Muscle layer of duodenum (tissue), 2 donors: Measurements from ENCODE around the gene ZIC1.
A peak's percentile ranks its signal among the peaks of the same experiment; 100 is the strongest.

Source experiments
- H3K27ac ChIP-seq: one replicate; pipeline ENCODE4 v1.7.0; 2013; ENCODE audit warnings: mild to moderate bottlenecking, low read length
- H3K27me3 ChIP-seq: one replicate; pipeline ENCODE4 v1.7.0; 2013; ENCODE audit warnings: low read depth, mild to moderate bottlenecking, control low read depth, low read length
- H3K36me3 ChIP-seq, 2 donors: one replicate each; pipeline ENCODE4 v1.7.0; 2013; ENCODE audit warnings: low read length in 2 of 2, control low read depth in 1 of 2, mild to moderate bottlenecking in 1 of 2; ENCODE audit not compliant: insufficient read depth in 2 of 2, control insufficient read depth in 1 of 2
- H3K4me1 ChIP-seq, 2 donors: one replicate each; pipeline ENCODE4 v1.7.0; 2013; ENCODE audit warnings: low read length in 2 of 2, mild to moderate bottlenecking in 2 of 2, control low read depth in 1 of 2, moderate library complexity in 1 of 2; ENCODE audit not compliant: insufficient read depth in 2 of 2, control insufficient read depth in 1 of 2
- H3K4me3 ChIP-seq, 2 donors: one replicate each; pipeline ENCODE4 v1.7.0; 2013; ENCODE audit warnings: low read length in 2 of 2, low read depth in 1 of 2, mild to moderate bottlenecking in 1 of 2
- H3K9me3 ChIP-seq, 2 donors: one replicate each; pipeline ENCODE4 v1.7.0; 2013; ENCODE audit warnings: low read length in 2 of 2, control low read depth in 1 of 2, mild to moderate bottlenecking in 1 of 2; ENCODE audit not compliant: control insufficient read depth in 1 of 2
- donor health status: healthy.

Gene ZIC1

DNA sequence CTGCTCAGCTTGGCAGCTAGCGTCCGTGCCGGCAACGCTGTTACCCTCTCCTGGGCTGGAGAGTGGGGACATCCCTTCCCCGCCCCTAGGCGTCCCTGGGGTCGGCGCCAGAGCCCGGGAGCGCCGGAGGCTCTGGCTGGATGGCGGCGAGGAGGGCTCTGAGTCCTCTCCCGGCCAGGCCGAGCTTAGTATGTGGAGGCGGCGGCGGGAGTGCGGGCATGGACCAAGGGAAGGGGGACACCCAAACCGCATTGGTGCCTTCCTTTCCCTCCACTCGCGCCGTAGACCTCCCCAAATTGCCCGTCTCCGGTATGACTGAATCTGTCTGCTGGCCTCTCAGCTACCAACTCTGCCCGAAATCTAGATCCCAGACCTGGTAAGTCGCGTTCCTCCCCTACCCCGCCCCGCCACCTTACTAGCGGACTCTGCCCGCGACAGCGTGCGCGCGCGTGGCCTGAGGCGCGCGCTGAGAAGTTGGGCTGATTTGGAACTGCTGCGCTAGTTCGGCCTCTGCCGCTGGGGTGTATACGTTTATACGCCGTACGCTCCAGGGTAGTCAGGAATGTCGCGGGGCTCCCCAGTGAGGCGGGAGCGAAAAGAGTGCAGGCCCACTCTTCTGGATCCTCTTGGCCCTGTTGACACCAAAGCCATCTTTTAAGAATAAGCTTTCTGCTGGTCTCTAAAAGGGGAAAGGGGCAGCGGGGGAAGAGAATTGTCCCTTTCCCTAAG lies 12.2 kb downstream of the ZIC1 start:
- Histone ChIP-seq H3K4me3 (peak overlapping the region in 1 of 2 donors; percentile 10), H3K27ac (no peak overlapping the region)

DNA sequence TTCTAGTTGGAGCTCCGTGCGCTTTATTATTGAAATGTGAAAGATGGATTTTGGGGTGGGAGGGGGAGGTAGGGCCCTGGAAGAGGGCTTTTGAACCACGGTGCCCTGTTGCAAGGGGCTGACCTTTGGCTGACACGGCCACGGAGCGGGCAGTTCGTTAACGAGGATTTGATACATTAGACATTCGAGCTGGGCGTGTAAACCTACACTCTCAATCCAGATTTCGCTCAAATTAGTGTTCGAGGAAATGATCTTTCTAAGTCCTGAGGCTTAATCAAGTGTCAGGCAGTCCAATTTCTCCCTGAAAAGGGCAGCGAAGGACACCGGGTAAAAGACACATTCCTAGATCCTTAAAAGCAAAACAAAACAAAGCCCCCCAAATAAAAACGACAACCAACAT lies 13.0 kb downstream of the ZIC1 start:
- H3K27me3 ChIP-seq: peaks cover 68% of the 10 kb centered on the region
- H3K4me1 ChIP-seq: peaks cover 0 to 29% of the 10 kb centered on the region in 2 donors
- H3K27ac ChIP-seq: no peak overlapping the region
- no peaks in the 10 kb centered on the region for H3K36me3 ChIP-seq
- peaks cover 2 to 13% of the 10 kb centered on the region in 2 donors for H3K9me3 ChIP-seq
- no peak overlapping the region for H3K4me3 ChIP-seq

More for the DNA sequence above, 12.2 kb downstream of the ZIC1 start:
- H3K36me3 ChIP-seq: no peaks in the 10 kb centered on the region
- H3K4me1 ChIP-seq: peaks cover 0 to 29% of the 10 kb centered on the region in 2 donors
- peaks cover 68% of the 10 kb centered on the region for H3K27me3 ChIP-seq
- peaks cover 2 to 13% of the 10 kb centered on the region in 2 donors for H3K9me3 ChIP-seq

DNA sequence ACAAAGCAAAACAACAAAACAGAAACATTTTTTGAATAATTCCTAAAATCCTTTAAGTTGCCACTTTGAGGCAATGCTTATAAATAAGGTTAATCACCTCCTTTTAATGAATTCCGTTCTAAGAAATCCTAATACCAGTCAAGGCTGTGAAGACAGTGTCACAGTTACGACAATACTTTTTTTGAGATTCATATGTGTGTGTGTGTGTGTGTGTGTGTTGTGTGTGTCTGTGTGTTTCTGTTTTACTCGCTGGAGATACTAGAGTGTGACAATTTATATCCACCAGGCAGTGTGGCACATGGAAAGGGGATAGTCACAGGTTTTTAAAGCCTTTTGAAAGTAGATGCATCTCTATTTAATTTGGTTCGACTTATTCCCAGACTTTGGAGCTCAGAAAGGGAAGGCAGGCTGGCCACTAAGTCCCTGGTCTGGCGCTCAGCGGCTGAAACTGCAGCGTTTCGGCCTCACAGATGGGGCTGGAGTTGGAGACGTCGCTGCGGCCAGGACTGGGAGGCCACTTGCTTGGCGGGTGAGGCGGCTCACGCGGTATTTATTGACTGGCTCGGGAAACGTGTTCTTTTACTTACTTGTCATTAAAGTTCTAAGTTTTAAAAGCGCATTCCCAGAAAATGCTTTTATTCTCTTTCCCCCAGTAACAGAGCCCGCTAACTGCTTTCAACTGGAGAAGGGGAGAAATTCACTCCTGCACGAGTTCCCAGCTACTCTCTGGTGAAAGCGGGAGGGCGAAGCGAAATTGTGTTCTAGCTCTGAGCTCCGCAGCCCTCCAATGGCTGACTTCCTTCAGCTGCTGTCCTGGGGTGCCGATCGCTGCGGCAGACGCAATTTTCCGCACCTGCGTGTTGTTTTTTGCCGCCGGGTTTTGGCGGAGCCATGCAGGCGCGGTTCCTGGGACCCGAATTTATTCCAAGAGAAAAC lies 13.7 kb downstream of the ZIC1 start:
- Histone ChIP-seq H3K27me3 (peaks cover 68% of the 10 kb centered on the region), H3K4me3 (no peak overlapping the region), H3K4me1 (peaks cover 0 to 29% of the 10 kb centered on the region in 2 donors), H3K9me3 (peaks cover 2 to 13% of the 10 kb centered on the region in 2 donors), H3K27ac (no peak overlapping the region), H3K36me3 (no peaks in the 10 kb centered on the region)

DNA sequence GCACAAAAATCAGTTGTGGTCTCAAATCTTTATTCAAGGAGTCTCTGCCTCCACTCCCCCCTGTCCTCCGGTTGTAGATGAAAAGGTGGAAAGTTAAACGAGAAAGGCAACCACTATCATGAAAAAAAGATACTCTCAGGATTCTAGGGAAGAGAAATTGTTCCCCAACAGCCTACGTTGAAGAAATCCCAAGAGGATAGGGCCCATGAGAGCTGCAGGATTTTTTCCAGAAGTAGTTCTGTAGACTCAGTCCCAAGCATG lies 14.3 kb downstream of the ZIC1 start:
- Histone ChIP-seq H3K27me3 (peaks cover 63% of the 10 kb centered on the region), H3K36me3 (no peaks in the 10 kb centered on the region), H3K4me3 (no peak overlapping the region), H3K27ac (no peak overlapping the region), H3K4me1 (peaks cover 0 to 29% of the 10 kb centered on the region in 2 donors), H3K9me3 (peaks cover 2 to 13% of the 10 kb centered on the region in 2 donors)

DNA sequence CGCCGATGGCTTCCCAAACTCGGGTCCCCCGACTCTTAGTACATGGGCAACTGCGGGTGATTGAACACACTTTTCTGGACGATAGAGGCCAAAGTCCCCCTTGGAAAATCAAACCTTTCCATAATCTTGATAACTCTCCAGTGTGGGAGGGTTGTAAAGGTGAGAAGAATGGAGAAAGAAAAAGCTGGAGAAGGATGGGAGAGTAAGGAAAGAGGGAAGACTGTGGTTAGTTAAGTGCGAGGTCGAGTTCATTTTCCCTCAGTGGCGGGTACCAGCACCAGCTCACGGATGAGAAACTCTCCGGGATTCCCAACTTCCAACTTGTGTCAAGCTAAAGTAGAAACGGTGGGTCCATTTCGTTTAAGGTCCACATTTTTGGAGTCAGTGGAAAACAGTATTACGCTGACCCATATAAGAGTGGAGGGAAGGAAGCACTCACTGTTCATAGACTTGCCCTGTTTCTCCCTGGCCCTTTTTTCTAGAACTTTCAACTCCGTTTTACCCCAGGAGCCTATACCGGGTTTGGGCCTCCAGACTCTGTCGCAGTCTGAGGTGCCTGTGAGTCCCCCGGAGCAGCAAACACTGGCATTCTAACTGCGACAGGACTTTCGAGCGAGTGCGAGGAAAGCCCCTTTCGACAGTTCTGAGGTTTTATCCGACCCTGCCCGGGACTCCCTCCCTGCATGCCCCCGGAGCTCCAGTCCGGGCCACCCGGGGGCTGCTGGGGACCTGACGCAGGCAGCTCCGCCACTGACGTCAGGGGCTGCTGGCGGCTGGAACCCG lies 14.8 kb downstream of the ZIC1 start:
- Histone ChIP-seq H3K4me3 (no peak overlapping the region), H3K27me3 (peaks cover 58% of the 10 kb centered on the region), H3K4me1 (peaks cover 0 to 25% of the 10 kb centered on the region in 2 donors), H3K9me3 (peaks cover 2 to 13% of the 10 kb centered on the region in 2 donors), H3K27ac (no peak overlapping the region), H3K36me3 (no peaks in the 10 kb centered on the region)

DNA sequence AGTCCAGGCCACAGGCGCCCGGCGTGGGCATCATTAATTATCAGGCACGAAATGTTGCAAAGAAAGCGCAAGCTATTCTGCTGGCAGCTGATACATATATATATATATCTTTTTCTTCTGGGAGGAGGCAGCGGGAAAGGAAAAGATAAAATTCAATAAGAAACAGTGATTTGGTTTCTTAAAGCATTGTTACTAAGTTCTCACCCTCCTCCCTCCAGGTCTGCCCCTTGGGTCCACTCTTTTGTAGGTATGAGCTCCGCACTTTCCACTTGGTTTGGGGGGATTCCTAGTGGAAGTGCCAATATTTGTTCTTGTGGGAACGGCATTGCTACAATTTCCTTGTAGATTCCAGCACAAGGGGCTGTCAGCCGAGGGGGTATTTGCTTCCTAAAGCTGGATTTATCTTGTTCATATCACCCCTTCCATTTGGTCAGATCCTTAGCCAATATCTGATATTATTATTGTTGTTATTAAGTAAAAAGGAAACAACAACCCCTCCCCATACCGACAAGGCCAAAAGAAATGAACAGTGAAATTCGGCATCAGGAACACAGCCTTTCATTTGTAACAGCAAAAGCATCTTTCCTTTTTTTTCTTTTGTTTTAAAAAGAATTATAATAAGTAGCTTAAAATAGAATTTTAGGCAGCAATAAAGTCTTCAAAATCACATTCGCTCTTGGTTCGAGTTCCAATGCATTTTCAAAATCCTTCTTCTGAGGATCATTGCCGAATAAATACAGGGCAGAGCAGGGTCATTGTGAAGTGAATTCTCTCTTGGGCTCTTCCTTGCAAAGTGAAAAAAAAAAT lies 15.6 kb downstream of the ZIC1 start:
- H3K36me3 ChIP-seq: no peaks in the 10 kb centered on the region
- peaks cover 0 to 20% of the 10 kb centered on the region in 2 donors for H3K4me1 ChIP-seq
- H3K27ac ChIP-seq: no peak overlapping the region
- no peak overlapping the region for H3K4me3 ChIP-seq
- H3K27me3 ChIP-seq: peaks cover 51% of the 10 kb centered on the region
- H3K9me3 ChIP-seq: peaks cover 2 to 13% of the 10 kb centered on the region in 2 donors

DNA sequence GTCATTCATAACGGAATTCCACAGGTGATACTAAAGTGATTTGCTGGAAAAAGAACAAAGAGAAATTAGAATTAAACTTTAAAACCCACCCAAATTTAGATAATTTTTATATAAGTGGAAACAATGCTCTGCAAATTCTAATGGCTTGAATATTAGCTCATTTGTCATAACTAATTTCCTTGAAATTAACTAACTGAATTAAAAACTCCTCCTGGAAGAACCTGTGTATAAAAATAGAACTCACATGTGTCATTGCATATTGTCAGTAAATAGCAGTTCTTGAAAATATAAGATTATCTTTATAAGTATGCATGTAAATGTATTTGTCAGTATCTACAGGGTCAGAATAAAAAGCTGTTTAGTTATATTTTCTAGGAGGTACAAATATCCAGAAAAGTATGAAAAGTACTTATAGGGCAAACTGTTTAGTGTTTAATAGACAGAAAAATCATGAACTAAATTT lies 16.3 kb downstream of the ZIC1 start:
- H3K4me3 ChIP-seq: no peak overlapping the region
- H3K27ac ChIP-seq: no peak overlapping the region
- no peaks in the 10 kb centered on the region for H3K36me3 ChIP-seq
- peaks cover 0 to 20% of the 10 kb centered on the region in 2 donors for H3K4me1 ChIP-seq
- peaks cover under 1 to 13% of the 10 kb centered on the region in 2 donors for H3K9me3 ChIP-seq
- H3K27me3 ChIP-seq: peaks cover 45% of the 10 kb centered on the region

DNA sequence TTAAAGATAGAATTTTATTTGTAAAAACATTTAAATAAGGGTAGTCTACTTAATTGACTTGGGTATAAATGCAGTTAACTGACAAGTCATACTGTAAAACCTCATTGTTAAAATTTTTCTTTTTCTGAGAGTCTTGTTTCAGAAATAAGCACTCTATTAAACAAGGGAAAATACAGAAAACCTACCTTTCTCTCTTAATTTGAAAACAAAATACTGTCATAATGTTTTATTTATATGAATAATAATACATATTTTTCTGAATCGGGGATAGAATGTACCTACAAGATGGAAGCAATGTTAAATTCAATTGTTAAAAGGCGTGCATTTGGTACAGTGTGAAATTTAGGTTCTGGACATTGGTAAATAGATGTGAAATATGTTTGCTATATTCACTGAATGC lies 17.8 kb downstream of the ZIC1 start:
- Histone ChIP-seq H3K4me1 (peaks cover 0 to 11% of the 10 kb centered on the region in 2 donors), H3K4me3 (no peak overlapping the region), H3K9me3 (peaks cover 0 to 13% of the 10 kb centered on the region in 2 donors), H3K27ac (no peak overlapping the region), H3K36me3 (no peaks in the 10 kb centered on the region), H3K27me3 (peaks cover 29% of the 10 kb centered on the region)

DNA sequence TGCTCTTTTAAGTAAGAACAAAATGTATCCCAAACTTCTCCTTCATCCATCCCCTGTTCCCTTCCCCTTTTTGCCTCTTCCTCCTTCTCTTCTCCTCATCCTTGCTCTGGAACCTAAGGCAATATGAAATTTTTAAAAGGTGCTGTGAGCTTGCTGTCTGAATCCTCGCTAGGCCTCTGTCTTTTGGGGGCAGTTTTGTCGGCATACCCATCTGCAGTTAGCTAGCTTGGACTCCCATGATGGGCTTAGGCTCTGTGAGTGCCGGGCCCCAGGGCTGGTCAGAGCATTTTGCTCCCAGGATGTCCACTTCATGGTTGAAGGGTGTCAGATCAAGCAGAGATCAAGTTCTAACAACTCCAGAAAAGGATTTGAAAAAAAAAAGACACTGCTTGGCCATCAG lies 18.6 kb downstream of the ZIC1 start:
- Histone ChIP-seq H3K4me3 (no peak overlapping the region), H3K27ac (no peak overlapping the region), H3K36me3 (no peaks in the 10 kb centered on the region), H3K4me1 (peaks cover 0 to 11% of the 10 kb centered on the region in 2 donors), H3K27me3 (peaks cover 21% of the 10 kb centered on the region), H3K9me3 (peaks cover 0 to 9% of the 10 kb centered on the region in 2 donors)

DNA sequence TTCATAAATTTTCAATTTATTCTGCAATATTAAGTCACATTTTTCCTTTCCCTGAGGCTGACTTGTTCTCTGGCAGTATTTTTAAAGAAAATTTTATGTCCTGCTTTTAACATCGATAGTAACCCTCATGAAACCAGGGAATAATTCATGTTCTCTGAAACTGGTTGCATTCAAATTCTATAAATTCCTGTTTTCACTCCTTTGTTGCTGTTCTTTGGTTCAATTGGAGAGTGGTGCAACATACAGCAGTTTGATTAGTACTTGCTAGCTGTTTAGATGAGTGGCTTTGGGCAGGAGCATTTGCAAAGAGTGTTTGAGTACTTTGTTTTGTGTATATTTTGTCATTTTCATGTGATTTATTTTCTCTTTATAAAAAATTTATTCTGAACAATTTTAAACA lies 19.2 kb downstream of the ZIC1 start:
- Histone ChIP-seq H3K27me3 (peaks cover 15% of the 10 kb centered on the region), H3K4me3 (no peak overlapping the region), H3K27ac (no peak overlapping the region), H3K4me1 (peaks cover 0 to 5% of the 10 kb centered on the region in 2 donors), H3K9me3 (peaks cover 0 to 6% of the 10 kb centered on the region in 2 donors), H3K36me3 (no peaks in the 10 kb centered on the region)
